TTC549 (cell line): ENCODE data around the gene TRAP1.
"Not testable (repeated sequence)": the region's sequence is repeated elsewhere in the genome, so short reads cannot be mapped to it uniquely, and the experiment has no call there.

Experiments used
- FAIRE-seq: peaks from 2 replicates; lab custom pipeline; 2012; peaks lifted over from hg19 to GRCh38; lab: Jason Lieb, UNC

TRAP1 gene

GRCh38 chr16:3736116-3736515 is 18.8 kb upstream of the TRAP1 start:
- no peak for FAIRE-seq

- no peak for FAIRE-seq
These were observed 18.2 kb upstream of the TRAP1 start for GRCh38 chr16:3735541-3735940.

- no peak for FAIRE-seq
These were observed 17.5 kb upstream of the TRAP1 start for GRCh38 chr16:3734758-3735221.

GRCh38 chr16:3734084-3734757 is 16.9 kb upstream of the TRAP1 start:
- FAIRE-seq: no peak

GRCh38 chr16:3732171-3732570 is 14.8 kb upstream of the TRAP1 start:
- no peak for FAIRE-seq

GRCh38 chr16:3731126-3731935 is 14.0 kb upstream of the TRAP1 start:
- FAIRE-seq: no peak

GRCh38 chr16:3730161-3731125 is 13.1 kb upstream of the TRAP1 start:
- no peak for FAIRE-seq

GRCh38 chr16:3729161-3730112 is 12.1 kb upstream of the TRAP1 start:
- no peak for FAIRE-seq

GRCh38 chr16:3728424-3729160 is 11.3 kb upstream of the TRAP1 start:
- FAIRE-seq: no peak

- no peak for FAIRE-seq
These were observed 10.6 kb upstream of the TRAP1 start for GRCh38 chr16:3727806-3728381.

GRCh38 chr16:3726021-3726687 is 8.8 kb upstream of the TRAP1 start:
- no peak for FAIRE-seq

- FAIRE-seq: no peak
These were observed 8.0 kb upstream of the TRAP1 start for GRCh38 chr16:3725276-3725675.

GRCh38 chr16:3722508-3722907 is 5.2 kb upstream of the TRAP1 start:
- no peak for FAIRE-seq

- FAIRE-seq: no peak
These were observed 3.1 kb upstream of the TRAP1 start for GRCh38 chr16:3720418-3720817.

- FAIRE-seq: no peak
These were observed 1.3 kb upstream of the TRAP1 start for GRCh38 chr16:3718628-3719027.

GRCh38 chr16:3718019-3718391 is 681 bp upstream of the TRAP1 start:
- FAIRE-seq: no peak

- no peak for FAIRE-seq
These were observed 491 bp downstream of the TRAP1 start for GRCh38 chr16:3716831-3717234.

GRCh38 chr16:3715430-3715829 is 1.9 kb downstream of the TRAP1 start:
- no peak for FAIRE-seq

- not testable (repeated sequence) for FAIRE-seq
These were observed 2.9 kb downstream of the TRAP1 start for GRCh38 chr16:3714378-3714777.
